ENCODE measurements around the gene RHBDD1. TPM values are rescaled to one million over a fixed set of nuclear protein-coding genes. Genes with fewer than 3 reads are reported as not detected.
A peak's percentile ranks its signal among the peaks of the same experiment; 100 is the strongest.

RHBDD1 gene
- total RNA-seq, 1 donor from 2014 or later = 21.9 TPM

DNA sequence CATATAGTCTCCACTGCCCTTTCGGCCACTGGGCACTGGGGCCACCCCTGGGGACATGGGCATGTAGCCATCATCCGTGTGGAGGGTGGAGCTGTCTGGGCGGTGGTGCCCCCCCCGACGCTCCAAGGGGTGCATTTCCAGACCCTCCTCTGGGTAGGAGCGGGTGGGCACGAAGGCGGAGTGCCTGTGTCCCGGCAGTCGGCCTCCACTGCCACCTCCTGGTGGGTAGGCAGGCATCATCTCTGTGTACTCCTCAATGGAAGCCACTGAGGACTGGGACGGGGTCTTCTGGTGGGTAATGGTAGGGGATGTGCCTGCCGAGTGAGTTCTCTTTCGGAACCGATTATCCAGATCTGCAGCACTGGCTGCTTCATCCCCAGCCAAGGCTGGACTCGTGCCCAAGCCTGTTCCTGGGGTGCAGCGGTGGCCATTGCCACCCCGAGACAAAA, 39.0 kb upstream of the RHBDD1 start:
- Mint-ChIP-seq H3K4me1 (ENCODE audit: unreplicated experiment) (peaks cover 10% of the 10 kb centered on the region), H3K27me3 (ENCODE audit: unreplicated experiment) (peaks cover 11% of the 10 kb centered on the region), H3K27ac (ENCODE audit: unreplicated experiment) (no peak overlapping the region), H3K4me3 (ENCODE audit: unreplicated experiment) (no peak overlapping the region), H3K36me3 (ENCODE audit: low read depth, unreplicated experiment) (no peaks in the 10 kb centered on the region), H3K9me3 (ENCODE audit: unreplicated experiment) (no peaks in the 10 kb centered on the region)
- TF ChIP-seq, protein P1, sequence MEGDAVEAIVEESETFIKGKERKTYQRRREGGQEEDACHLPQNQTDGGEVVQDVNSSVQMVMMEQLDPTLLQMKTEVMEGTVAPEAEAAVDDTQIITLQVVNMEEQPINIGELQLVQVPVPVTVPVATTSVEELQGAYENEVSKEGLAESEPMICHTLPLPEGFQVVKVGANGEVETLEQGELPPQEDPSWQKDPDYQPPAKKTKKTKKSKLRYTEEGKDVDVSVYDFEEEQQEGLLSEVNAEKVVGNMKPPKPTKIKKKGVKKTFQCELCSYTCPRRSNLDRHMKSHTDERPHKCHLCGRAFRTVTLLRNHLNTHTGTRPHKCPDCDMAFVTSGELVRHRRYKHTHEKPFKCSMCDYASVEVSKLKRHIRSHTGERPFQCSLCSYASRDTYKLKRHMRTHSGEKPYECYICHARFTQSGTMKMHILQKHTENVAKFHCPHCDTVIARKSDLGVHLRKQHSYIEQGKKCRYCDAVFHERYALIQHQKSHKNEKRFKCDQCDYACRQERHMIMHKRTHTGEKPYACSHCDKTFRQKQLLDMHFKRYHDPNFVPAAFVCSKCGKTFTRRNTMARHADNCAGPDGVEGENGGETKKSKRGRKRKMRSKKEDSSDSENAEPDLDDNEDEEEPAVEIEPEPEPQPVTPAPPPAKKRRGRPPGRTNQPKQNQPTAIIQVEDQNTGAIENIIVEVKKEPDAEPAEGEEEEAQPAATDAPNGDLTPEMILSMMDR (IDR thresholded peaks at IDR 0.05; ENCODE audit: unreplicated experiment) = peak; percentile 28
- DNase-seq (ENCODE audit: low spot score) = peak; percentile 48

DNA sequence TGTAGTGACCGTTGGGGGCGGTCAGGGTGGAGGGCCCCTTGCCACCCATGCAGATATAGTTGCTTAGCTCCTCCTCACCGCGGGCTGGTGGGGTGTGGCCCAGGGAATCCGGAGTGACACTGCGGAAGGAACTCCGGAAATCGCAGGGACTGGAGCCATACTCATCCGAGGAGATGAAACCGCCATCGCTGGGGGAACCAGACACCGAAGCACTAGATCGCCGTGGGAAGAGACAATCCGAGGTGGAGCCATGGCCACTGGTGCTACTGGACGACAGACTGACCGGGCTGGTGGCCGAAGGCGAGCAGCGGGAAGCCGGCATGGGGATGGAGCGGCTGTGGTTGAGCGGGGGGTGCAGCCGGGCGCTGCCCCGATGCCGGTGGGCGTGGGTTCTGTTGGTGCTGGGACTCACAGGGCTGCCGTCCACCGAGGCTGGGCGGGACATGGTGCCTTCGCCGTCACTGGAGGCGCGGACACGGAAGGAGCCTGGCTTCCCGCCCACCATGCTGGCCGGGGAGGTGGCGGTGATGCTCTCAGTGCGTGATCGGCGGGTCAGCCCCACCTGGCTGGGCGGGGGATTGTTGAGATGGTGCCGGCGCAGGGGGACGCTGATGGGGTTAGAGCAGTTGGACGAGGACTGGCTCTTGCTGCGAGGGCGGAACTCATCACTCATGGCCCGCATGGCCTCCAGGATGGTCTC, 38.4 kb upstream of the RHBDD1 start:
- Mint-ChIP-seq H3K9me3 (ENCODE audit: unreplicated experiment) (no peaks in the 10 kb centered on the region), H3K36me3 (ENCODE audit: low read depth, unreplicated experiment) (no peaks in the 10 kb centered on the region), H3K27me3 (ENCODE audit: unreplicated experiment) (peaks cover 11% of the 10 kb centered on the region)

DNA sequence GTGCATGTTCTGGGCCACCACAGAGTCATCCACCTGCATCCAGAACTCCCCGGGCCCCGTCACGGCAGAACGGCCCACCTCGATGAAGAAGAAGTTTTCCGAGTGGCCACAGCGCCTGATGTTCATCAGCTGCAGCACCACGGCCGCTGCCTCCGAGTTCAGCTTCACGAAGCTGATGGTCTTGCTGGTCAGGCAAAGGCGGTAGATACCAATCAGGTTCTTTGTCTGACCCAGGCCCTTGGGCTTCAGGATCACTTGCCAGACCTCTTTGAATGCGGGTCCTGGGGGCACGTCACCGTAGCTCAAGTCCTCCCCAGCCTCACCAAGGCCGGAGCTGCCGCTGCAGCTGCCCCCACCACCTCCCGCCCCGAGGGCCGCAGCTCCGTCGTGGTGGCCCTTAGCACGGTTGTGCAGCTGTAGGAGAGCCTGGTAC, 37.8 kb upstream of the RHBDD1 start:
- Mint-ChIP-seq H3K4me3 (ENCODE audit: unreplicated experiment) (no peak overlapping the region), H3K9me3 (ENCODE audit: unreplicated experiment) (no peaks in the 10 kb centered on the region), H3K36me3 (ENCODE audit: low read depth, unreplicated experiment) (no peaks in the 10 kb centered on the region), H3K27me3 (ENCODE audit: unreplicated experiment) (peaks cover 11% of the 10 kb centered on the region), H3K27ac (ENCODE audit: unreplicated experiment) (no peak overlapping the region), H3K4me1 (ENCODE audit: unreplicated experiment) (peaks cover 4% of the 10 kb centered on the region)
- TF ChIP-seq, protein P1 (IDR thresholded peaks at IDR 0.05; ENCODE audit: unreplicated experiment) = no peak
- peak; percentile 9 for DNase-seq (ENCODE audit: low spot score)

More for the DNA sequence above, 38.4 kb upstream of the RHBDD1 start:
- H3K4me3 Mint-ChIP-seq (ENCODE audit: unreplicated experiment) = no peak overlapping the region
- H3K4me1 Mint-ChIP-seq (ENCODE audit: unreplicated experiment) = peaks cover 5% of the 10 kb centered on the region
- TF ChIP-seq, protein P1 (IDR thresholded peaks at IDR 0.05; ENCODE audit: unreplicated experiment) = no peak
- no peak for DNase-seq (ENCODE audit: low spot score)
- no peak overlapping the region for H3K27ac Mint-ChIP-seq (ENCODE audit: unreplicated experiment)

DNA sequence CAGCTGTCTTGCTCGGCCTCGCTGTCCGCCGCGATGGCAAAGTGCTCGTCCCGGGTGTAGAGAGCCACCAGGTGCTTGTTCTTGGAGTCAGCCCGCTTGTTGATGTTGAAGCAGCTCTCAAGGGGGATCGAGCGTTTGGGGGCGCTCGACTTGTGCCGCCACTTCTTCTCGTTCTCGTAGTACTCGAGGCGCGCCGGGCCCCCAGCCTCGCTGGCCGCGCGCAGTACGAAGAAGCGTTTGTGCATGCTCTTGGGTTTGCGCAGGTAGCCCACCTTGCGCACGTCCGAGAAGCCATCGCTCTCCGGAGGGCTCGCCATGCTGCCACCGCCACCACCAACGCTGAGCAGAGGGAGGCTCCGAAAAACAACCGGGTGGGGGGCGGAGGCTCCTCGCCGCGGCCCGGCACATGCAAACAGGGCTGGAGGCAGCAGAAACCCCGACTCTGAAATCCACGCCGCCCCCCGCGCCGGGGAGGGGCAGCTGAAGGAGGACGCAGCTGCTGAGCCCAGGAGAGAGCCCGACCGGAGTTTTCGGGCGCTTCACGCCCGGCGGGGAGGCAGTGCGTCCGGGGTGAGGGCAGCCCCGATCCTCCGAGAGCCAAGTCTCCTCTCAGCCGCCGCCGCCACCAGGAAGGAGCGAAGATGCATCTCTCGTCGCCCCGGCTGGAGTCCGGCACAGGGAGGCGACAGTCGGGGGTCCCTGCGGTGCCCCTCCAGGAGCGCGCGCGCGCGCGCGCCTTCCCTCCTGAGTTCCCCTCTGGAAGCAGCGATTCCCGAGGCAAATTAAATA, 37.2 kb upstream of the RHBDD1 start:
- DNase-seq (ENCODE audit: low spot score) = peak; percentile 34
- peak overlapping the region; percentile 69 for H3K4me3 Mint-ChIP-seq (ENCODE audit: unreplicated experiment)
- no peaks in the 10 kb centered on the region for H3K36me3 Mint-ChIP-seq (ENCODE audit: low read depth, unreplicated experiment)

More for the DNA sequence above, 37.2 kb upstream of the RHBDD1 start:
- TF ChIP-seq, protein P1 (IDR thresholded peaks at IDR 0.05; ENCODE audit: unreplicated experiment) = no peak
- H3K27me3 Mint-ChIP-seq (ENCODE audit: unreplicated experiment) = peaks cover 11% of the 10 kb centered on the region
- H3K9me3 Mint-ChIP-seq (ENCODE audit: unreplicated experiment) = no peaks in the 10 kb centered on the region
- peaks cover 4% of the 10 kb centered on the region for H3K4me1 Mint-ChIP-seq (ENCODE audit: unreplicated experiment)
- H3K27ac Mint-ChIP-seq (ENCODE audit: unreplicated experiment) = no peak overlapping the region
